Psoas muscle (tissue), 8 donors: ENCODE data around the gene FARP2. TPM values are rescaled to one million over a fixed set of nuclear protein-coding genes. Genes with fewer than 3 reads are reported as not detected.

Experiments
- ATAC-seq, 4 donors: fragments of 200-7000 bp; cut with Tn5 transposase; one replicate each; pipeline ENCODE4 v1.9.1; 2020; ENCODE audit warnings: moderate library complexity in 3 of 4, mild to moderate bottlenecking in 2 of 4
- DNase-seq, 2 donors: peaks; one replicate each; pipeline ENCODE4 v3.0.0-alpha.2; 2020
- H3K27ac ChIP-seq: fragments of 200-600 bp; one replicate; pipeline ENCODE4 v1.8.0; 2022
- H3K27me3 ChIP-seq, 3 donors: fragments of 200-600 bp in 1 of 3; one replicate each; pipeline versions ENCODE4 v1.6.1 to v1.8.0; 2013 to 2022; ENCODE audit warnings: low read length in 2 of 3, mild to moderate bottlenecking in 2 of 3, moderate library complexity in 1 of 3; ENCODE audit not compliant: insufficient read depth in 3 of 3
- H3K36me3 ChIP-seq, 2 donors: fragments of 200-600 bp in 1 of 2; one replicate each; pipeline versions ENCODE4 v1.6.1 to v1.8.0; 2013 to 2022; ENCODE audit warnings: low read depth in 1 of 2, mild to moderate bottlenecking in 1 of 2, moderate library complexity in 1 of 2; ENCODE audit not compliant: insufficient read depth in 1 of 2
- H3K4me1 ChIP-seq: fragments of 200-600 bp; one replicate; pipeline ENCODE4 v1.8.0; 2022
- H3K4me3 ChIP-seq: fragments of 200-600 bp; one replicate; pipeline ENCODE4 v1.8.0; 2022; ENCODE audit warnings: mild to moderate bottlenecking
- H3K9me3 ChIP-seq: fragments of 200-600 bp; one replicate; pipeline ENCODE4 v1.8.0; 2022
- CTCF ChIP-seq: fragments of 200-600 bp; IDR thresholded peaks from one replicate; pipeline ENCODE4 v1.8.0; 2022; ENCODE audit warnings: antibody characterized with exemption
- WGBS, 3 donors: extraction: QIAGEN DNeasy Blood & Tissue Kit; methylation state at CpG; one replicate each; pipeline versions ENCODE4 v1.1.6 to v1.1.7; 2013; 5-methylcytosine and 5-hydroxymethylcytosine counted together
- intact Hi-C, 2 donors: fragments of 100-400 bp; cut with DNase I; formaldehyde crosslinking; loops; one replicate each; pipeline versions ENCODE4 v1.11.0 to v1.14.2; 2022
- polyA plus RNA-seq, 3 donors: library from polyadenylated mRNA; stranded (reverse); fragments of 200-250 nt; gene quantifications; one replicate each; pipeline ENCODE4 v1.2.3, GENCODE V29; 2013
- total RNA-seq, 4 donors: library from RNA; stranded (reverse); fragmentation: NEBNext Ultra II Directional in 2 of 4; extraction: Animal tissue kit (Norgen Biotek cat#: 25700) in 2 of 4; gene quantifications; one replicate each; pipeline versions ENCODE4 v1.2.1 to v1.2.4, GENCODE V29; 2021 to 2023
- donor health status: healthy with polysubstance abuse.
- donor health status: DM: no; HTN: no; CAD: no; lungs with moderate emphysema.
- donor health status: Bipolar disorder and iron deficiency.
- donor health status: healthy.
- donor health status: DM: yes; HTN: yes; CAD: no.
- donor health status: DM: no; HTN: no; CAD: no.
- donor health status: DM: no; HTN: no; CAD: no.
- donor health status: DM: yes; HTN: yes; CAD: no.

FARP2 gene
- total and polyA plus RNA-seq, 7 donors, result 5.8 to 18.4 (median 17.4) TPM

GRCh38 chr2:241363426-241363825 lies 7.3 kb downstream of the FARP2 start:
- peak; percentile 82 to 91 (median 90) for ATAC-seq

GRCh38 chr2:241364781-241365180 lies 8.7 kb downstream of the FARP2 start:
- no peaks in the 10 kb centered on the region for H3K27me3 ChIP-seq
- DNase-seq (no peak), ATAC-seq (no peak)
- WGBS, 3 donors, result 47 to 73% (median 62%) methylated on average over 2 of the region's 2 CpGs
- no peaks in the 10 kb centered on the region for H3K9me3 ChIP-seq
- intact Hi-C loops, result loop anchor here (5.0 to 10.0 kb wide), 2 partner anchors 248 to 270 kb away; partner anchors contain the start of genes ATG4B (in 1 of the 2) and THAP4 (in 1 of the 2)
- TF ChIP-seq CTCF, result no peak
- H3K36me3 ChIP-seq, result no peaks in the 10 kb centered on the region
- no peak overlapping the region for H3K27ac ChIP-seq
- no peak overlapping the region for H3K4me3 ChIP-seq
- peaks cover 24% of the 10 kb centered on the region for H3K4me1 ChIP-seq

More at GRCh38 chr2:241363426-241363825, 7.3 kb downstream of the FARP2 start:
- Histone ChIP-seq H3K4me3 (peak overlapping the region; percentile 51), H3K36me3 (no peaks in the 10 kb centered on the region), H3K4me1 (peaks cover 24% of the 10 kb centered on the region), H3K27me3 (no peaks in the 10 kb centered on the region), H3K27ac (peak overlapping the region; percentile 62), H3K9me3 (no peaks in the 10 kb centered on the region)
- 24 to 36% (median 35%) methylated on average over 7 of the region's 7 CpGs for WGBS, 3 donors
- intact Hi-C loops, result loop anchor here in 1 of 2 donors (10.0 kb wide), 1 partner anchor 271 kb away; the partner anchor contains the start of genes ATG4B and THAP4
- no peak for TF ChIP-seq CTCF
- DNase-seq, result peak; percentile 19 to 62

- no peak for ATAC-seq
These were observed 10.6 kb downstream of the FARP2 start for GRCh38 chr2:241366678-241367077.

GRCh38 chr2:241368643-241369042 lies 12.6 kb downstream of the FARP2 start:
- DNase-seq (no peak), ATAC-seq (no peak)
- TF ChIP-seq CTCF, result no peak
- 96 to 97% (median 97%) methylated on average over 3 of the region's 3 CpGs for WGBS, 3 donors
- intact Hi-C loops, result loop anchor here (5.0 to 10.0 kb wide), 2 partner anchors 244 to 266 kb away; partner anchors contain the start of genes ATG4B (in 1 of the 2) and THAP4 (in 1 of the 2)
- H3K4me3 ChIP-seq, result no peak overlapping the region
- H3K4me1 ChIP-seq, result peaks cover 14% of the 10 kb centered on the region
- peaks cover 0 to 6% of the 10 kb centered on the region in 2 donors for H3K36me3 ChIP-seq
- no peak overlapping the region for H3K27ac ChIP-seq
- H3K27me3 ChIP-seq, result no peaks in the 10 kb centered on the region
- no peaks in the 10 kb centered on the region for H3K9me3 ChIP-seq

More at GRCh38 chr2:241366678-241367077, 10.6 kb downstream of the FARP2 start:
- 68 to 77% (median 75%) methylated on average over 2 of the region's 2 CpGs for WGBS, 3 donors
- intact Hi-C loops, result loop anchor here (5.0 to 10.0 kb wide), 2 partner anchors 246 to 268 kb away; partner anchors contain the start of genes ATG4B (in 1 of the 2) and THAP4 (in 1 of the 2)
- TF ChIP-seq CTCF, result no peak
- DNase-seq, result no peak
- no peaks in the 10 kb centered on the region for H3K9me3 ChIP-seq
- H3K4me3 ChIP-seq, result no peak overlapping the region
- H3K27me3 ChIP-seq, result no peaks in the 10 kb centered on the region
- H3K36me3 ChIP-seq, result no peaks in the 10 kb centered on the region
- no peak overlapping the region for H3K27ac ChIP-seq
- H3K4me1 ChIP-seq, result peaks cover 24% of the 10 kb centered on the region
